NB4 (cell line): Measurements from ENCODE around the gene CCDC124.
"Not testable (repeated sequence)": the region's sequence is repeated elsewhere in the genome, so short reads cannot be mapped to it uniquely, and the experiment has no call there.

Experiments
- DNase-seq: peaks from one replicate; pipeline ENCODE4 v3.0.0; 2010; ENCODE audit warnings: low read depth
- H3K4me3 ChIP-seq: one replicate; pipeline ENCODE4 v1.5.1; 2011; ENCODE audit warnings: mild to moderate bottlenecking, low read depth, low read length, moderate library complexity
- CTCF ChIP-seq: IDR thresholded peaks from one replicate; pipeline ENCODE4 v1.5.1; 2012; ENCODE audit warnings: low read depth, low read length
- MYC ChIP-seq: IDR thresholded peaks from 2 replicates; pipeline ENCODE4 v1.6.1; 2011; ENCODE audit warnings: low read depth, low read length
- POLR2A ChIP-seq: IDR thresholded peaks from 2 replicates; pipeline ENCODE4 v1.6.1; 2011; ENCODE audit warnings: mild to moderate bottlenecking; ENCODE audit not compliant: insufficient read length; ENCODE audit errors: extremely low read depth
- TF ChIP-seq, protein P1 (sequence below): IDR thresholded peaks from 2 replicates; pipeline ENCODE4 v1.6.1; 2011; ENCODE audit warnings: low read depth, low read length

Gene CCDC124

GRCh38 chr19:17975032-17975431, 42.2 kb downstream of the CCDC124 start:
- H3K4me3 ChIP-seq: no peak overlapping the region
- DNase-seq: no peak
- no peak for TF ChIP-seq POLR2A
- no peak for TF ChIP-seq MYC
- TF ChIP-seq, protein P1, sequence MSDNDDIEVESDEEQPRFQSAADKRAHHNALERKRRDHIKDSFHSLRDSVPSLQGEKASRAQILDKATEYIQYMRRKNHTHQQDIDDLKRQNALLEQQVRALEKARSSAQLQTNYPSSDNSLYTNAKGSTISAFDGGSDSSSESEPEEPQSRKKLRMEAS: no peak
- no peak for TF ChIP-seq CTCF

DNA sequence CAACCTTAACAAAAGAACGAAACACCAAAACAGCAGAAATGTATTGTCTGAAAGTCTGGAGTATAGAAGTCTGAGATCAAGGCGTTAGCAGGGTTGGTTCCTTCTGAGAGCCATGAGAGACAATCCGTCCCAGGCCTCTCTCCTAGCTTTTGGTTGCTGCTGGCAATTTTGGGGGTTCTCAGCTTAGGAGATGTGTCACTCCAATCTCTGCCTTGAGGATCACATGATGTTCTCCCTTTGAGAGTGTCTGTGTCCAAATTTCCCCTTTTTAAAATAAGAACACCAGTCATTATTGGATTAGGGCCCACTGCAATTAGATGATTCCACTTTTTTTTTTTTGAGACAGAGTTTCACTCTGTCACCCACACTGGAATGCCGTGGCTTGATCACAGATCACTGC, 44.2 kb downstream of the CCDC124 start:
- DNase-seq: no peak
- TF ChIP-seq POLR2A (no peak), MYC (no peak), CTCF (no peak)
- TF ChIP-seq, protein P1: no peak
- no peak overlapping the region for H3K4me3 ChIP-seq

- TF ChIP-seq CTCF: no peak
- TF ChIP-seq, protein P1: no peak
- TF ChIP-seq MYC: no peak
- no peak for TF ChIP-seq POLR2A
- no peak overlapping the region for H3K4me3 ChIP-seq
- DNase-seq: no peak
Observed at GRCh38 chr19:17977488-17977887, 44.7 kb downstream of the CCDC124 start.

GRCh38 chr19:17981611-17982010, 48.8 kb downstream of the CCDC124 start:
- TF ChIP-seq MYC (no peak), POLR2A (no peak), CTCF (no peak)
- TF ChIP-seq, protein P1: no peak
- DNase-seq: no peak
- no peak overlapping the region for H3K4me3 ChIP-seq

DNA sequence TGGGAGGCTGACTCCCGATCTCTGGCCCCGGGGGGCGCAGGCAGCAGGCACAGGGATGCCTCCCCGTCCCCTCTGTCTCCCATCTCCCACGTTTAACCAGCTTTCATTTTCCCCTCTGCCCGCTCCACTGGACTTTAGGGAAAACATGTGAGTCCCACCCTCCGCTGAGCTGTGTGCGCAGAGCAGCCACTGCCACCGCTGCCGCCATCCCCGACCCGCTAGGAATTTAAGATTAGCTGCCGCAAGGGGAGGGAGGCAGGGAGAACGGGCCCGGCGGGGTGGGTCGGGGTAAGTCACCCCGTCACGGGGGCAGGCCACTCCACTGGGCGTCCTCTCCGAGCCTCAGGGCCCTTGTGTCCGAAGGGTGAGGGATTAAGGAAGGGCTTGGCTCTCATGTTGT, 49.6 kb downstream of the CCDC124 start:
- TF ChIP-seq POLR2A (no peak), CTCF (no peak), MYC (no peak)
- TF ChIP-seq, protein P1: no peak
- H3K4me3 ChIP-seq: no peak overlapping the region
- DNase-seq: no peak

DNA sequence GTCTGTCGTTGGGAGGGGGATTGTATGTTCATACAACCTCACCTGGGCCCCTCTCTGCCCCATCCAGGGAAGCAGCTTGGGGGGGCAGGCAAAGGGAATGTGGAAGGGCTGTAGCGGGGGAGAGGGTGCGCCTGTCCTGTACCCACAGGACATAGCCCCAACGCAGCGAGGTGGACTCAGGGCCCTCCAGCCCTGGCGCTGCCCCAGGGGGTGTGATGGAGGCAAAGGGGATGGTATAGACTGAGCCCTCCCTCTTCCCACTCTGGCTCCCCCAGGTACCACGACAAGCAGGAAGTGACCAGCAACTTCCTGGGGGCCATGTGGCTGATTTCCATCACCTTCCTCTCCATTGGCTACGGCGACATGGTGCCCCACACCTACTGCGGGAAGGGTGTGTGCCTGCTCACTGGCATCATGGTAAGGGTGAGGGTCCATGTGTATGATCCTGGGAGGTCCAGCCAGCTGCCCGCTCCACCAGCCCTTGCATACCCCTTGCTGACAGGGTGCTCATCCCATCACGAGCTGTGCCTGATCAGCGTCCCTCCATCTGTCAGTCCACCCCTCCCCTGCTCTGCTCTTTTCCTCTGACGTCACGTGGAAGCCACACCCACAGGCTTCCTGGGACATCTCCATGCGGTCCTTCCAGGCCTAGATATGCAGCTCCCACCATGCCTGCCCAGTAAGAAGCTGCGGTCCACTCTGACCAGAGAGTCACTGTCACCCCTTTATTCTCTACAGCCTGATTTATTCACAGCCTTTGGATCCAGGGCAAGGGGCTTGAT, 52.4 kb downstream of the CCDC124 start:
- TF ChIP-seq MYC (no peak), POLR2A (no peak), CTCF (no peak)
- TF ChIP-seq, protein P1: no peak
- H3K4me3 ChIP-seq: no peak overlapping the region
- DNase-seq: no peak

GRCh38 chr19:17986569-17986968, 53.8 kb downstream of the CCDC124 start:
- not testable (repeated sequence) for DNase-seq, H3K4me3 ChIP-seq
